Measurements from ENCODE around the gene LSM12.
"Not testable (repeated sequence)": the region's sequence is repeated elsewhere in the genome, so short reads cannot be mapped to it uniquely, and the experiment has no call there.

LSM12 gene

GRCh38 chr17:44006598-44007345, 59.7 kb downstream of the LSM12 start:
- peak; percentile 92 for DNase-seq

- DNase-seq = no peak
Measured at GRCh38 chr17:44006272-44006597, 60.2 kb downstream of the LSM12 start.

GRCh38 chr17:44005527-44006271, 60.8 kb downstream of the LSM12 start:
- DNase-seq = peak; percentile 38

- DNase-seq = peak; percentile 11
Measured at GRCh38 chr17:44004761-44005526, 61.5 kb downstream of the LSM12 start.

GRCh38 chr17:44004077-44004760, 62.3 kb downstream of the LSM12 start, which contains the start of gene NAGS:
NAGS (plus strand) TSS chr17:44004622; CDS start chr17:44004664, 42 bp downstream.
- DNase-seq = no peak

GRCh38 chr17:44002141-44002848, 64.2 kb downstream of the LSM12 start:
- no peak for DNase-seq

GRCh38 chr17:44001461-44001920, 65.0 kb downstream of the LSM12 start:
- DNase-seq = no peak

- DNase-seq = no peak
Measured at GRCh38 chr17:44000871-44001460, 65.5 kb downstream of the LSM12 start.

GRCh38 chr17:44000141-44000860, 66.2 kb downstream of the LSM12 start:
- no peak for DNase-seq

- DNase-seq = no peak
Measured at GRCh38 chr17:43999024-43999423, 67.4 kb downstream of the LSM12 start.

GRCh38 chr17:43998552-43998951, 67.9 kb downstream of the LSM12 start:
- DNase-seq = no peak

- not testable (repeated sequence) for DNase-seq
Measured at GRCh38 chr17:43997180-43997579, 69.3 kb downstream of the LSM12 start.

- DNase-seq = no peak
Measured at GRCh38 chr17:43995150-43995471, 71.4 kb downstream of the LSM12 start.

- peak; percentile 17 for DNase-seq
Measured at GRCh38 chr17:43994272-43995149, 72.0 kb downstream of the LSM12 start.

GRCh38 chr17:43992641-43993040, 73.8 kb downstream of the LSM12 start:
- no peak for DNase-seq

- no peak for DNase-seq
Measured at GRCh38 chr17:43988301-43988700, 78.2 kb downstream of the LSM12 start.

- no peak for DNase-seq
Measured at GRCh38 chr17:43987131-43988021, 79.1 kb downstream of the LSM12 start.

- no peak for DNase-seq
Measured at GRCh38 chr17:43986225-43986981, 80.1 kb downstream of the LSM12 start.

All from DMS153 (cell line).